Hepatocyte (in vitro differentiated cells): ENCODE measurements around the gene SLC1A3.

Experiments used
- CTCF ChIP-seq: fragments of 200-600 bp; sonication (generic); IDR thresholded peaks from 2 replicates; pipeline ENCODE4 v1.5.1; 2016; ENCODE audit warnings: antibody characterized with exemption, mild to moderate bottlenecking; ENCODE audit not compliant: poor library complexity
- EZH2 ChIP-seq: fragments of 200-600 bp; sonication (generic); IDR thresholded peaks from 2 replicates; pipeline ENCODE4 v1.6.1; 2016; ENCODE audit warnings: antibody characterized with exemption, mild to moderate bottlenecking, borderline replicate concordance
- EZH2phosphoT487 ChIP-seq: fragments of 200-600 bp; sonication (generic); IDR thresholded peaks from one replicate; pipeline ENCODE4 v1.6.1; 2018; ENCODE audit warnings: antibody characterized with exemption, mild to moderate bottlenecking, low read depth, moderate library complexity; ENCODE audit not compliant: unreplicated experiment, severe bottlenecking

GRCh38 chr5:36632363-36632664 is 25.9 kb downstream of the SLC1A3 start:
- TF ChIP-seq EZH2phosphoT487 (no peak), CTCF (no peak), EZH2 (no peak)
